ENCODE data around the gene CCNY. TPM values are rescaled to one million over a fixed set of nuclear protein-coding genes. Genes with fewer than 3 reads are reported as not detected.
A peak's percentile ranks its signal among the peaks of the same experiment; 100 is the strongest.

The CCNY gene
- total and polyA plus RNA-seq, 2 of the 13 experiments (the other 11 are each of a cell fraction or from before 2014, with no cell fraction given): 48.2 to 54.7 TPM

GRCh38 chr10:35575640-35576039 is 239.3 kb downstream of the CCNY start:
- Histone ChIP-seq H3K36me3 (replicated peaks in 1 of 2; ENCODE audit: control insufficient read depth in 1 of 2, insufficient read depth in 2 of 2, low read length in 2 of 2) (peaks cover under 1 to 1% of the 10 kb centered on the region in 2 experiments), H3K4me1 (ENCODE audit: insufficient read depth, low read length) (no peaks in the 10 kb centered on the region), H3K27ac (ENCODE audit: extremely low read length, insufficient read depth, low read length) (no peak overlapping the region), H3K4me3 (replicated peaks in 1 of 3; ENCODE audit: insufficient read depth in 1 of 3, low read depth in 2 of 3, low read length in 3 of 3) (no peak overlapping the region), H2AFZ (ENCODE audit: low read length) (no peak overlapping the region), H4K20me1 (ENCODE audit: insufficient read depth, low read length) (no peaks in the 10 kb centered on the region), H3K27me3 (ENCODE audit: control insufficient read depth in 1 of 2, insufficient read depth in 2 of 2, low read length in 2 of 2) (no peaks in the 10 kb centered on the region), H3K9ac (ENCODE audit: insufficient read depth, low read depth, low read length) (no peak overlapping the region), H3K79me2 (ENCODE audit: insufficient read depth, low read length) (no peaks in the 10 kb centered on the region), H3K9me3 (ENCODE audit: low read length) (no peaks in the 10 kb centered on the region), H3K4me2 (ENCODE audit: low read depth, low read length) (no peak overlapping the region)
- DNase-seq (ENCODE audit: low spot score) (no peak), FAIRE-seq (no peak), ATAC-seq (peak; percentile 24; the same call in 2 of the 3 replicates)
- WGBS (ENCODE audit: low lambda C conversion rate): 92% methylated on average over 9 of the region's 9 CpGs
- TSS peak; percentile 31 for BruUV-seq (replicated peaks)
- in situ Hi-C loops (cut with HindIII; ENCODE audit: extremely low pct_ligation_motif_present, low pct_unique_long_range_greater_than_20kb) (no loop called here), intact Hi-C loops (cut with micrococcal nuclease; ENCODE audit: unreplicated experiment) (no loop called here)
- ChIA-PET CTCF (ENCODE audit: low intra/inter-chr PET ratio, low total read pairs) (no interaction called here), POLR2A (no interaction called here)
- TF ChIP-seq NONO (IDR thresholded peaks at IDR 0.05): no peak
- no peak for TF ChIP-seq NONO (CRISPR knock-in tag; conservative IDR thresholded peaks at IDR 0.05)
- no peak for TF ChIP-seq SIX4 (CRISPR knock-in tag; IDR thresholded peaks at IDR 0.05)
- TF ChIP-seq PREB (CRISPR knock-in tag; IDR thresholded peaks at IDR 0.05): no peak

- POLR2A ChIA-PET: no interaction called here
- Histone ChIP-seq H2AFZ (ENCODE audit: low read length) (no peak overlapping the region), H3K4me3 (replicated peaks in 1 of 3; ENCODE audit: insufficient read depth in 1 of 3, low read depth in 2 of 3, low read length in 3 of 3) (no peak overlapping the region), H3K27ac (ENCODE audit: extremely low read length, insufficient read depth, low read length) (no peak overlapping the region), H3K9me3 (ENCODE audit: low read length) (no peaks in the 10 kb centered on the region), H4K20me1 (ENCODE audit: insufficient read depth, low read length) (no peaks in the 10 kb centered on the region), H3K27me3 (ENCODE audit: control insufficient read depth in 1 of 2, insufficient read depth in 2 of 2, low read length in 2 of 2) (no peaks in the 10 kb centered on the region), H3K4me2 (ENCODE audit: low read depth, low read length) (no peak overlapping the region), H3K36me3 (replicated peaks in 1 of 2; ENCODE audit: control insufficient read depth in 1 of 2, insufficient read depth in 2 of 2, low read length in 2 of 2) (peaks cover 0 to 1% of the 10 kb centered on the region in 2 experiments; a peak in 2 of 5 replicates), H3K9ac (ENCODE audit: insufficient read depth, low read depth, low read length) (no peak overlapping the region), H3K4me1 (ENCODE audit: insufficient read depth, low read length) (no peaks in the 10 kb centered on the region), H3K79me2 (ENCODE audit: insufficient read depth, low read length) (no peaks in the 10 kb centered on the region)
- DNase-seq (ENCODE audit: low spot score) (no peak), ATAC-seq (no peak), FAIRE-seq (no peak)
- no TSS peak for BruUV-seq (replicated peaks)
- intact Hi-C loops (cut with micrococcal nuclease; ENCODE audit: unreplicated experiment): no loop called here
- 93% methylated on average over 2 of the region's 3 CpGs for WGBS (ENCODE audit: low lambda C conversion rate)
- in situ Hi-C loops (cut with HindIII; ENCODE audit: extremely low pct_ligation_motif_present, low pct_unique_long_range_greater_than_20kb): no loop called here
- CTCF ChIA-PET (ENCODE audit: low intra/inter-chr PET ratio, low total read pairs): no interaction called here
- no peak for TF ChIP-seq SIX4 (CRISPR knock-in tag; IDR thresholded peaks at IDR 0.05)
- TF ChIP-seq ZNF770 (CRISPR knock-in tag; IDR thresholded peaks at IDR 0.05): peak; percentile 43; the same call in 1 of the 2 replicates
- TF ChIP-seq MAFK (conservative IDR thresholded peaks at IDR 0.05 in 1 of 2, IDR thresholded peaks at IDR 0.05 in 1 of 2; ENCODE audit: low read length in 2 of 2): no peak
- TF ChIP-seq ZNF121 (CRISPR knock-in tag; IDR thresholded peaks at IDR 0.05): peak; percentile 66
- TF ChIP-seq ZBED4 (CRISPR knock-in tag; IDR thresholded peaks at IDR 0.05; ENCODE audit: borderline replicate concordance): no peak
Measured at GRCh38 chr10:35576730-35577129, 240.4 kb downstream of the CCNY start.

Measured in HepG2 (cell line).